ENCODE measurements around the gene ADCY9.

ADCY9 gene

DNA sequence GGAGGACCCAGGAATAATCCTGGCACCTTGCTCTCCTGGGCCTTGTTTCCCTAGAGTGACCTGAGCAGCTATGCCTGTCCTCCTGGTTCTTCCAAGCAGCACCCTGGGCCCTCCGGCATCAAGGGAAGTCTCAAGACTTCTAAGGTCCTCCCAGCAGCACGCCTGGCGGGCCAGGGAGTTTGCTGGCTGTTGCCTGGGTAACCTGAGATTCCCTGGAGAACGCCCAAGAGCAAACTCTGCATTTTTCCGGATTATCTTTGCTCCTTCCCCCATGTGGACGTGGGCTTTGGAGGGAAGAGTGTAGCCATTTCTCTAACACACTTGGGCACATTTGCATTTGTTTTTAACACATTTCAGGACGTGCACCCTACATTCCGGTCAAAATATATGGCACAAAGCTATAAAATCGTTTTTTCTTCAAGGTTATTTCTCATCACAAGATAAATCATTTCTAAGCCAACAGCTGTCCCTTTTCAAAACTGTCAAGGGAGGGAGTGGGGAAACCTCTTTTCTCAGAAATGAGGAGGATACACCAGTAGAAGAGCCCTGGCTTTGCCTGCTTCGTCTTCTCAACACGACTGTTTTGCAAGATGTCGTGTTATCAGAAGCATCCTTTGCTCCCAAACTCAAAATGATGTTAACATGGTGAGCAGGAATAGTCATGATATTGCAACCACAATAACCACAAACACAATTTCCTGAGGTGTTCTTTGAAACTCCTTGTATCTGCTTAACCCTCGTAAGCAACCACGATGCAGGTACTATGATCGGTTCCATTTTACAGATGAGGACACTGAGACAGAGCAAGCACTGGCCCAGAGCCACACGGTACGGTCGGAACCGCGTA, 116.5 kb downstream of the ADCY9 start:
- DNase-seq, result no peak

DNA sequence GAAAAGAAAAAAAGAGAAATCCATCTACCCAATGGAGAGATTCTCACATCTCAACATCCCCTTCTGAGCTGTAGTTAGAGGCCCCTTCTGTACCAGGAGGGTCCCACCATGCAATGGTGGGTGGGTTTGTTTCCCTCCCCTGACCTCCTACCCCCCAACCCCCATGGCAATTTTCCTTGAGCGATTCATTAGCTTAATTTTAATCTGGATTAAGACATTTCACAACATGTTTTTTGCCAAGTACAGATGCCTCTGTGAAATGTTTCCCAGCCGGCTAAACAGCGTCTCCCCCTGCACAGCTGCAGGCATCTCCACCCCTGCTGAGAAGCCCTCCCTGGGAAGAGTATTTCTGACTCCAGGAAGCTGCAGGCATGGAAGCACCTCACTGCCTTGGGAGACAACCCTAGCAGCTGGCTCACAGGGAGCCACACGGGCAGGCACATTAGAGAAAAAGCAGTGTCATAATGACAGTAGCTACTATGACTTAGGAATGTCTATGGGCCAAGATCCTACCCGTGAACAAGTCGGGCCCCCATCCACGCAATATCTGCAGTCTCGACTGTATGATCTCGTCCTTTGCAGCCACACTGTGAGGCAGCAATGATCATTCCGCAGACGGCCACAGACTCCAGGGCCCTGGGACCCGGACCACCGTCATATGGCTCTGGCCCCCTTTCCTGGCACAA, 117.3 kb downstream of the ADCY9 start:
- no peak for DNase-seq

DNA sequence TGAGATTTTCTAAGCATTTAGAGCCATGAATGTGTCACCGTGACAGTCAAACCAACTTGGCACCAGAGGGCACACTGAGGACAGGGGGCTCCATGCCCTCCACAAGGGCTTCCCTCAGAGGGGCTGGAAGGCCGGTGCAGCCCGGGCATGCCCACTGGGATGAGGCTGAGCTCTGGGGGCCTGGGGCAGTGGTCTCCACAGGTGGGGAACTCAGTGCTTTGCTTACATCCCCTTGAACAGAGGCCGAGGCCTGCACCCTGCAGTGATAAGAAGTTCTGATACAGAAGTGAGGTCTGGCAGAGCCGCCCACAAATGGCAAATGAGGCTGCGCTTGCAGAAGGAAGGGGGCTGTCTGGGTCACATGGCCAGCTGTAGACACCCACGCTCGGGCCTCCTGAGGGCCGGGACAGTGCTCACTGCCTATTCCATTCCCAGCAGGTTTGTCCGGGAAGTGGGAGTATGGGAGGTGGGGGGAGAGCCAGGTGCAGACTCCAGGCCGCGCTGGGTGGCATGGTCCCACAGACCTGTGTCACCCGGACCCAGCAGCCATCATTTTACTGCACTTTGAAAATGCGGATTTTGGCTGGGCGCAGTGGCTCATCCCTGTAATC, 118.9 kb downstream of the ADCY9 start:
- DNase-seq, result no peak

DNA sequence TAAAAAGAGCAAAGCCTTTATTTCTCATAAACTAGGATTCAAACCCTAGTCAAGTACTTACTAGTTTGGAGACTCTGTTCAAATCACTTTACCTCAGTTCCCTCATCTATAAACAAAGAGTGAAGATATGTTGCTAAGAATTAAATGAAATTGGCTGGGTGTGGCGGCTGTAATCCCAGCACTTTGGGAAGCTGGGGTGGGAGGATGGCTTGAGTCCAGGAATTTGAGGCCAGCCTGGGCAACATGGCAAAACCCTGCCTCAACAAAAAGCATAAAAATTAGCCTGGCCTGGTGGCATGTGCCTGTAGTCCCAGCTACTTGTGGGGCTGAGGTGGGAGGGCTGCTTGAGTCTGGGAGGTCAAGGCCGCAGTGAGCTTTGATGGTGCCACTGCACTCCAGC, 121.2 kb downstream of the ADCY9 start:
- DNase-seq, result no peak

DNA sequence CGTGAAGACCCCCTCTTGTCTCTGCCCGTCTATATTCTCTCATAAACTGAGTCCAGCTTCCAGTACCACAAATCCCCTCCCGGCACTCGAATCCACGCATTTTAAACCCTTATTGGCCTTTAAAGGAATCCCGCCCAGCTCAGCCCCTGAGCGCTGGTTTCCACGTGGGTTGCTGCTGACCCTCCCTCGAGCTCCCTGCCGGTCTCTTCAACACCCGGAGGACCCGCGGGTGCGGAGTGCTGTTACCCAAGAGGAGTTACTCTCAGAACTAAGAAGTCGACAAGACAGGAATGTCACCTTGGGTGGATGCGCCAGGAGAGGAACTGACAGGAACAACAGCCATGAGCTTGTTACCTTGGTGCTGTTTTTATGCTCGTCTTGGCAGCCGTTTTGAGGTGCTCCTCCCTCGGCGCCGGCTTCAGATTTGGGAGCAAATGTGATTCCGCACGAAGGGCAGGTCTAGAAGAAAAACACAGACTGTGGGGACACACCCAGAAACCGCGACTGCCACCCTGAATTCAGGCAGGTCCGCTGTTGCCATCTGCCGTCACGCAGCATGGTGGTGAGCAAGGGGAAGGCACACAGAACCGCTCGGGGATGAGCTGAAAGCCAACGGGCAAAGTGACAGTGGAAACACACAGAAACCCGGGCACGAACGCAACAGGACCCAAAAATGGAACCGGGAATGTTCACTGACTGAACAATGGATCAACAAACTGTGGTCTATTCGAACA, 123.0 kb downstream of the ADCY9 start:
- no peak for DNase-seq

DNA sequence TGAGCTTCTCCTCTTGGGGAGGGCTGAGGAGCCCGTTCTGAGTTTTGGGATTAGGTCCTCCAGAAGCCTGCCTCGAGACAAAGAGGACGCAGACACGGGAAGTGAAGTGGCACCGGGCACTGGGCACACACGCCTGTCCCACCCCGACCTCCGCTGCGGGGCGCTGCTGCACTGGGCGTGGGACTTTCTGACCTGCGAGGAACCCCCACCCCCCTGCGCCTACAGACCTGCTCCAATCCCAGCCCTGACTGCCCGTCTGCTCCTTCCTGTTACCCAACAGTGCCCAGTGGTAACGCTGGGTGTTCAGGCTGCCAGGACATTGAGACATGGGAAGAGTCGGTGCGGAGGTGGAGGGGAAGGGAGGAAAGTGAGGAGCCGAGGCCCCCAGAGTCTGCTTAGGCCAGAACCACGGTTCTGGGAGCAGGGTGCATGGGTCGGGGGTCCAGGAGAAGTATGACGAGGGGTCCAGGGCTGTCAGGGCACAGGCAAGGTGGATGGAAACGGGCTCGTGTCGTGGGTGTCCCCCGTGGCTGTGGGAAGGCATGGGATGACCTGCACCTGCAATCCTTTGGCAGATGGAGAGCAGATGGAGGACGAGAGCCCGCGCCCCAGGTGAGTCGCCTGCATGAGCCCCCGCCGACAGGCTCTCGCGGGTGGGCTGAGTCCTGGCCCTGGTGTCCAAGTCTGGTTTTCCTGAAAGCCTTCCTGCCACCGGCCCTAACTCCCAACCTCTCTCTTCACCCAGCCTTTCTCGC, 123.8 kb downstream of the ADCY9 start:
- DNase-seq, result no peak

DNA sequence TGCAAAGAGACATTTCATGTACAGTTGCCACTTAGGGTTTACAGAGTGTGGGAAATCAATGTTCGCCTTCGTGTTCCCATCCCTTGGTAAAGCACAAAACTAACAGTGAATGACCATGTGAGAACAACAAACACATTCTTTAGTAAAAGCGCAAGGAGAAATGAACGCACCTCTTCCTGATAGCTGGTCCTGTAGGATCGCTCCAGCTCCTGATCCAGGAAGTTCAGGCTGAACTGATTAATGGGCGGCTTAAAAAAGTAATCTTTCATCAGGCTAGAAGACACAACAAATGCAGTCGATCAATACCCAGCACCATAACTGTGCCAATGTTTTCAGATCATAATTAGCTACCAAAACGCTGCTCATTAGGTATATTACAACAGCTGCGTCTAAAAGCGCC, 127.4 kb downstream of the ADCY9 start:
- no peak for DNase-seq

DNA sequence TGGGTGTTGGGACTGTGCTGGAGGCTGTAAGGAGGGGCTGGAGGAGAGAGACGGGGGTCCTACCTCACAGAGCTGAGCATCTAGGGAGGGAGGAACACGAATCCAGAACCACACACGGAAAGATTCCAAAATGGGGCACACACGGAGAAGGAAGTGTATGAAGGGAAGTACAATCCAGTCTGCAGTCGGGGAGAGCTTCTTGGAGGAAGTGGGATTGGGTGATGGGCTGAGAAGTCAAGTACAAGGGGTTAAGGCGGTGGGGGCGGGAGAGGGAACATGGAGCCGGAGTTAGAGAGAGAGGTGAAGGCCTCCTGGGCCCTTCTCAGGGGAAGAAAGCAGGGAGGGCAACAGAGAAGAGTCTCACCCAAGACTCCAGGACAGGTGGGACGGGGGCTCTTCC, 128.2 kb downstream of the ADCY9 start:
- no peak for DNase-seq

DNA sequence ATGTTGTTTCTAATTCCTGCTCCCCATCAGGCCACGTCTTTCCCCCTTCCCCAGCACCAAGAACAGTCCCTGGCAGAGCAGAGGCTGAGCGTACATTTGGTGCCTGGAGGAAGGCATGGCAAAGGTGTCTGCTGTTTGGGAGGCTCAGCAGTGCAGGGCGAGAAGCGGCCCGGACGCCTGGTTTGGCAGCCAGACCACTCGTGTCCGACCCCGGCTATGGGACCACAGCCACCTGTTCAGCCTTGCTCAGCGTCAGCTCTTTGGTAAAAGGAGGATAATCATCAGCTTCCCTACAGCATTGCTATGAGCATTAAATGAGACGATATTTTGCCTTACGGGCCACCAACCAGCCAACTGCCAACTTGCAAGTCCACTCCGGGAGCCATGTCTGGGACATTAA, 129.0 kb downstream of the ADCY9 start:
- no peak for DNase-seq

DNA sequence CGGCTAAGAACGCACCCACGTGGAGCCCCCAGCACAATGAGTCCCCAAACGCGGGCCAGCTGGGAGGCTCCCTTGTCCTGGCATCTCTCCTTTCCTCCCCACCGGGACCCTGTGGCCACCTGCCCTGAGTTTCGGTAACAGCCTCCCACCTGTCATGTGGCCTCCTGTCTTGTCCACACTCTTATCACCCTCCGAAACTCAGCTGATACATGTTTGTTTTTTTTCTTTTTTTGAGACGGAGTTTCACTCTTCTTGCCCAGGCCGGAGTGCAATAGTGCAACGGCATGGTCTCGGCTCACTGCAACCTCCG, 130.1 kb downstream of the ADCY9 start:
- no peak for DNase-seq

DNA sequence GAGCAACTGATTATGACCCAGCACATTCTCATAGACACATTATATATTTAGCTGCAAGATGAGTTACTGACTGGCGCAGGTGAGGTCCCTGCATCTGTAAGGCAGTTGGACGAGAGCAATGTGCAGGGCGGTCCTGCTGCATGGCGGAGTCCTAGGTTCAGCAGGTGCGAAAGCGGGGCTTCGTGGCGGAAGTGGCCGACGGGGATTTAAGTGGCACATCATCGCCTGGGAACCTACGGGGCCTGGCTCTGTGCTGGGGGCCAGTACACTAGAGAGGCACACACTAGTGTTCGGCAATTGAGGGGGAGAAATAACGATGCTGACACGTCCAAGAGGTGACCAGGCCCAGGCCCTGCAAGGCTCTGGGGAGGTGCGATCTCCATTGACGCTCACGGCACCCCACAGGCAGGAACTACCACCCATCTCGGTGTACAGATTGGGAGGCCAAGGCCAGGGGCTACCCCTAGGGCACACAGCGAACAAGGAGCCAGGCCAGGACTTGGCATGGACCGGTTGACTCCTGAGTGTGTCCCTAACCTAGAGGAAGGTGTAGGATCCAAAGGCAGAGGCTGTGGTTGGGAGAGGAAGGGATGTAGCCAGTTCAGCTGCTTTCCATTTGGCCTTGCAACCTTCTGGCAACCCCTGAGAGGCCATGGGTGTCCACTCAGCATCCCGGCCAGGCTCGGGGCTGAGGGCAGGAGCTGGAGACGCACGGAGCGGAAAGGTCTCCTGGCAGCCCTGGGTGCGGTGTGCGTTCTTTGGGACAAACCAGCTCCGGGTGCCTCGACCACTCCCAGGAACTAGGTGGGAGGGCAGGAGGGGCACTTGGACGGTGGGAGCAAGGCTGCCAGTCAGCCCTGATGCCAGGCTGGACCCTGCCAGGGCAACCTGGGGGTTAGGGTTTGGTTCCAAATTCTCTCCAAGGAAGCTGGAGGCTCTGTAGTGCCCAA, 131.9 kb downstream of the ADCY9 start:
- DNase-seq, result no peak

DNA sequence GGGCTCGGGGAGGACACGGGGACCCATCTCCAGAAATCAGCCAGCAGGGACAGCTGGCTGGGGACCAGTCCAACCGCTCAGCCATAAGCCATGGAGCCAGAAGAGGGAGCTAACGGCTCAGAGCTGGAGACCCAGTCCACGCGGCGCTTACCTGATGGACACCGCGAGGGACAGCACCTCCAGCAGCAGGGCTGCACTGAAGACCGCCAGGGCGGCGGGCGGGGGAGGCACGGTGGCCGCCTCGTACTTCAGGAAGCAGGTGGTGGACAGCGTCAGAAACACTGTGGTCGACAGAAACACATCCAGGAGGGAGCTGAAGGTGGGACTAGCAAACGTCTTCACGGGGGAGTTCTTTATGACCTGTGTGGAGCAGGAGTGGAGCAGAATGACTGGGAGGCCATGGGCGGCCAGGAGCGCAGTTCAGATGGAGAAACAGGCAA, 133.1 kb downstream of the ADCY9 start:
- DNase-seq, result peak; percentile 59

DNA sequence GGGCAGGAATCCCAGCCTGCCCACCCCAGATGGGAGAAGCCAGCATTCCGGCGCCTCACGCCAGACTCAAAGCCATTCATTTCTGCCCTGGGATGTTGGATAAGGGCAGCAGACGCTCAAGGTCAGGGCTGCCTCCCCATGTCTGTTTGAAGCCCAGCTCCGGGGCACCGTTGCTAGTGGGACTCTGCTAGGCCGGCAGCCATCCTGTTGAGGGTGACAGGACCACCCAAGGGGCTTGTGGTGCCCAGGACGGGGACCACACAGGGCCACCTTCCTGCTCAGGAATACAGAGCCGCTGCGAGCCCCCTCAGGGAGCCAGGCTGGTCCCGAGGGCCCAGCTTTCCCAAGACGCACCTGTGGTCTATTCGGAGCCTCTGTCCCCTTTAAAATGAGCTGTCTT, 134.0 kb downstream of the ADCY9 start:
- DNase-seq, result no peak

DNA sequence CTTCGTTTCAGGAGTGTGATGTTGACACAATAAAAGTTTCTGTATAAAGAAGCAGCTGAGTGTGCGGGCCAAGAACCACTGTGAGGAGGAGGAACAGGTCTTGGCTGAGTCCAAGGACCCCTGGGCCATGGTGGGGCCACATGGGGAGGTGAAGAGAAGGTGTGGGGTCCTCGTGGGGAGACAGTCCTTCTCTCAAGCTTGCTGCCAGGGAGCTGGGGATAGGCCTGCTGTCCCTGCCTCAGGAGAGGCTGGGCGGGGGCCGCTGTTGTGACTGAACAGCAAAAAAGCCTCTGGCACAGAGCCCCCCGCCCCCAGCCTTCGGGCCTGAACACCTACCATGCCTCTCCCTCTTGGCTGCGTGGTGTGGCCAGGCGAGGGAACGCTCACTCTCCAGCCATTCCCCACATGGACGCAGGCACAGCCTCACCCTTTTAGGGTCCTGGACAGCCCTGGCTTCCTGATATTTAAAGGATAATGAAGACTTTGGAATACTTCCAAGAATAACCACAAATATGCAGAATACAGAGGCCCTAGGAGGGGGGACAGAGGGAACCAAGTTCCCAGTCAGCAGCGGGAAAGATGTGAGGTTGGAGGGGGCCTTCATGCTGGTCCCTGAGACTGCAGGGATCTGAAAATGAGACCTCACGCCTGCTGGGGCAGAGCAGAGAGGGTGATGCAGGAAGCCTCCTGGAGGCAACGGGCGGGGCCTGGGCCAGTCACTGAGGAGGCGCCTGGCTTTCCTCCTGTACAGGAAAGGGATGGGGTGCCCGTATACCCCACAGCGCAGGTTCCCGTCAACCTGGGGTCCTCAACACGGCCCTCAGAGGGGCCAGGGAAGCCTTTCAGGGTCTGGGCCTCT, 135.8 kb downstream of the ADCY9 start:
- no peak for DNase-seq

DNA sequence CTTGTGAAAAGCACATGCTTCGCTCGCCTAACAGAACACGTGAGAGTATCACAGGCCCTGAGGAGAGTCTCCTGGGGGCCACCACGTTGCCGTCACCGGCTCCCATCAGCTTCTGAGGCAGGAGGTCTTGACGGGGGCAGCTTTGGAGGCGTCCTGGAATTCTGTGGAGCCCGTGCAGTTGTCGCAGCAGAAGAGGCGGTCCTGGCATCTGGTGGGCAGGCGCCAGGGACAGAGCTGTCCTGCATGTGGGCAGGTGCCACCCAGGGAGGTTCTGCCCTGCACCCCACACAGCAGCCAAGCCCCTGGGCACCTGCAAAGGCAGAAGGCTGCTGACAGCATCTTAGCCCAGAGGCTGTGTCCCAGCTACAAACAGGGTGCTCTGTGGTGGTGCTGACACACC, 136.7 kb downstream of the ADCY9 start:
- no peak for DNase-seq

DNA sequence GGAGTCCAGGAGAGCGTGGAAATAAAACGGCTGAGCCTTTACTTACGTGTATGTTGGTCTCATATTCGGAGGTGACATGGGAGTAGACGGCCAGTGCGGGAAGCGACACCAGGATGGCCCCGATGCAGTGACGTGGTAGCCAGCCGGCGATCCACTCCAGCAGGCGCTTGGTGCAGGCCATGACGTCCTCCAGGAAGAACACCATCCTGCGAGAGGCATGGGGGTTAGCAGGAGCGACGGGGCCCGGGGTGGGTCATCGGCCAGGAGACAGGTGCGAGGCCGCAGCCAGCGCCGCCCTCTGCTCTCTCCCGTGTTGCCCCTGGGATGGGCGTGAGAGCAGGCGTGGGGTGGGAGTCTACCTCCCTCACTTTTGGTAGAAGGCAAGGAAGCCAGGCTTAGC, 137.2 kb downstream of the ADCY9 start:
- no peak for DNase-seq

DNA sequence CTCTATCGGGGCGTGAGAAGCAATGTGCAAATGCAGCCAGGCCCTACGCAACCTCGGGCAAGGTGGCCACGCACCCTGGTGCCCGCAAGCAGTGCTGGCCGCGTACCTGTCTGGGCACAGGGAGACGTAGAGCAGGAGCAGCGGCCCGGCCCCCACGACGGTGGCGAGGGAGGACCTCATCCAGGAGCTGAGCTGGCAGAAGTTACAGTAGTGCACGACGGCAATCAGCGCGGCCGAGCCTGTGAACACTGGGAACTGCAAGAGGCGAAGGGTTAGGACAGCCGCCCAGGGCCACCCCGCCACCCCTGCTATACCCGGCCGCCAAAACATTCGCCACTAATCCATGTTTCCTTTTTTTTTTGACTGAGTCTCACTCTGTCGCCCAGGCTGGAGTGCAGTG, 138.9 kb downstream of the ADCY9 start:
- DNase-seq, result no peak

DNA sequence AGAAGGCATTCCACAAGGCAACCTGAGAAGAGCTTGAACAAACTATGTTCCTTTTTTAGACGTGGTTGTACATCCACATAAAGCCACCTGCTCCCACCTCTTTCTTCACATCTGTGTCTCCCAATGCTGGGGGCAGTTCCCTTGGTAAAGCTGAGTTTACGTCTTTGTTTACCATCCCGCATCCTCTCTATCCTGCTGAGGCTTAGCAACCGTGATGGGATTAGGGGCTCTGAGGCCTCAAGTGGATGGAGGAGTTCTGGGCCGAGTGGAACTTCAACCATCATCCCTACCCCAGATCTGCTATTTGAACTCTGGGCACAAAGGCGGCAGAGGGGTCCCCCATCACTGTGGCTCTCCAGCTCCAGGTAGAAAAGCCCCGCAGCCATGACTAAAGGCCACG, 141.5 kb downstream of the ADCY9 start:
- DNase-seq, result no peak

DNA sequence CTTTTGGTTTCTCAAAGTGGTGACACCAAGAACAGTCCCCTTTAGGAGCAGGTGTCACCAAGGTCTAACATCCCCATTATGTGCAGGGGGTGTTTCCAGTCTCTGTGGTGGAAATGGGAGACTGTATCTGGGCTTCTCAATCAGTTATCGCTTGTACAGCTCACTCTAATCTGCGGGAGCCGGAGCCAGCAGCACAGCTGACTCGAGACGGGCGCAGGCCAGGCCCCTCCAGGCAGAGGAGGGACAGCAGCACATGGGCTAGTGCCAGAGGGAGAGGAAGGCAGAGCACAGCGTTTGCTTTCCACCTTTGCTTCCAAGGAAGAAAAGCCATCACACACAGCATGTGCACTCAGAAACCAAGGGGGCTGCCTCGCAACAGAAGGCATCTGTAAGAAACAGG, 144.5 kb downstream of the ADCY9 start:
- no peak for DNase-seq

DNA sequence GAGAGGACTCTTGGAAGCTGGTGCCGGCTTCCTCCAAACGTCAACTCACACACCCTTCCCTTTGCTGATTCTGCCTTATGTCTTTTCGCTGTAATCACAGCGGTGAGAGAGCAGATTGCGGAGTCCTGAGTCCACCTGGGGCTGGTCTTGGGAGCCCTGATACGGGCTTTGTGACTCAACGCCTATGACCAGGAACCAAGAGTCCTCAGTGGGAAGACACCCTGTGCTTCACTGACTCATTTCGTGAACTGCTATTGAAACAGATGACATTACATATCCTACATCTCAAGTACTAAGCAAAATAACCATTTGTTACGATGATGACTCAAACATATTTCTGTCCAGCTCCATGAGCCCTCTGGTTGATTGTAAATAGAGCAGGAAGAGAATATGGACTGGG, 145.0 kb downstream of the ADCY9 start:
- no peak for DNase-seq

DNA sequence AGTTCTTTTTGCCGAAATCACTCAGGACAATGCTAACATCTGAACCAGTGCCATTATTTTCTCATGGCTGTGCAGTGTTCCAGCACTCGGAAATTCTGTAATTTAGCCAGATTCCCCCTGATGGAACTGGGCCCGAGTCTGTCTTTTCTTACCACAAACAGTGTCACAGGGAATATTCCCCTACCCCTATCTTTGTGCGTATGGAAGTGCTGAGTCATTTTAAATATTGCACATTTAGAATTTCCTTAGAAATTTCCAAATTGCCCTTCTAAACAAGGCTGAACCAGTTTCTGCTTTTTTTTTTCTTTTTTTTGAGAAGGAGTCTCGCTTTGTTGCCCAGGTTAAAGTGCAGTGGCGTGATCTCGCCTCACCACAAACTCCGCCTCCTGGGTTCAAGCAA, 147.7 kb downstream of the ADCY9 start:
- DNase-seq, result no peak

Data from NCI-H345 (cell line).